Ishikawa (cell line): ENCODE results near the gene GRIA2.

Experiments used
- CEBPB ChIP-seq: IDR thresholded peaks from 2 replicates; pipeline ENCODE4 v1.6.1; 2012
- CREB1 ChIP-seq: IDR thresholded peaks from 2 replicates; pipeline ENCODE4 v1.6.1; 2012; ENCODE audit warnings: low read depth
- EGR1 ChIP-seq: IDR thresholded peaks from 2 replicates; pipeline ENCODE4 v1.6.1; 2012
- EP300 ChIP-seq: IDR thresholded peaks from 2 replicates; pipeline ENCODE4 v1.6.1; 2012; ENCODE audit warnings: borderline replicate concordance
- FOXM1 ChIP-seq: IDR thresholded peaks from 2 replicates; pipeline ENCODE4 v1.6.1; 2012; ENCODE audit warnings: low read depth, borderline replicate concordance
- MAX ChIP-seq: IDR thresholded peaks from 2 replicates; pipeline ENCODE4 v1.6.1; 2012
- NFIC ChIP-seq: IDR thresholded peaks from 2 replicates; pipeline ENCODE4 v1.6.1; 2012
- RAD21 ChIP-seq: IDR thresholded peaks from 2 replicates; pipeline ENCODE4 v1.6.1; 2012; ENCODE audit warnings: low read depth
- TAF1 ChIP-seq: IDR thresholded peaks from 2 replicates; pipeline ENCODE4 v1.6.1; 2012; ENCODE audit warnings: low read depth, mild to moderate bottlenecking
- TCF12 ChIP-seq: IDR thresholded peaks from 2 replicates; pipeline ENCODE4 v1.6.1; 2012; ENCODE audit warnings: low read depth
- TEAD4 ChIP-seq: IDR thresholded peaks from 2 replicates; pipeline ENCODE4 v1.6.1; 2012
- USF1 ChIP-seq: IDR thresholded peaks from 2 replicates; pipeline ENCODE4 v1.6.1; 2012
- YY1 ChIP-seq: IDR thresholded peaks from 2 replicates; pipeline ENCODE4 v1.6.1; 2012; ENCODE audit warnings: low read depth
- ZBTB7A ChIP-seq: IDR thresholded peaks from 2 replicates; pipeline ENCODE4 v1.6.1; 2012; ENCODE audit warnings: low read depth
- TF ChIP-seq, protein P1 (sequence below): IDR thresholded peaks from 2 replicates; pipeline ENCODE4 v1.6.1; 2012; ENCODE audit warnings: low read depth, mild to moderate bottlenecking

GRIA2 gene

GRCh38 chr4:157293673-157294072 lies 73.1 kb downstream of the GRIA2 start:
- TF ChIP-seq MAX, result no peak
- TF ChIP-seq YY1, result no peak
- TF ChIP-seq USF1, result no peak
- no peak for TF ChIP-seq ZBTB7A
- TF ChIP-seq, protein P1, sequence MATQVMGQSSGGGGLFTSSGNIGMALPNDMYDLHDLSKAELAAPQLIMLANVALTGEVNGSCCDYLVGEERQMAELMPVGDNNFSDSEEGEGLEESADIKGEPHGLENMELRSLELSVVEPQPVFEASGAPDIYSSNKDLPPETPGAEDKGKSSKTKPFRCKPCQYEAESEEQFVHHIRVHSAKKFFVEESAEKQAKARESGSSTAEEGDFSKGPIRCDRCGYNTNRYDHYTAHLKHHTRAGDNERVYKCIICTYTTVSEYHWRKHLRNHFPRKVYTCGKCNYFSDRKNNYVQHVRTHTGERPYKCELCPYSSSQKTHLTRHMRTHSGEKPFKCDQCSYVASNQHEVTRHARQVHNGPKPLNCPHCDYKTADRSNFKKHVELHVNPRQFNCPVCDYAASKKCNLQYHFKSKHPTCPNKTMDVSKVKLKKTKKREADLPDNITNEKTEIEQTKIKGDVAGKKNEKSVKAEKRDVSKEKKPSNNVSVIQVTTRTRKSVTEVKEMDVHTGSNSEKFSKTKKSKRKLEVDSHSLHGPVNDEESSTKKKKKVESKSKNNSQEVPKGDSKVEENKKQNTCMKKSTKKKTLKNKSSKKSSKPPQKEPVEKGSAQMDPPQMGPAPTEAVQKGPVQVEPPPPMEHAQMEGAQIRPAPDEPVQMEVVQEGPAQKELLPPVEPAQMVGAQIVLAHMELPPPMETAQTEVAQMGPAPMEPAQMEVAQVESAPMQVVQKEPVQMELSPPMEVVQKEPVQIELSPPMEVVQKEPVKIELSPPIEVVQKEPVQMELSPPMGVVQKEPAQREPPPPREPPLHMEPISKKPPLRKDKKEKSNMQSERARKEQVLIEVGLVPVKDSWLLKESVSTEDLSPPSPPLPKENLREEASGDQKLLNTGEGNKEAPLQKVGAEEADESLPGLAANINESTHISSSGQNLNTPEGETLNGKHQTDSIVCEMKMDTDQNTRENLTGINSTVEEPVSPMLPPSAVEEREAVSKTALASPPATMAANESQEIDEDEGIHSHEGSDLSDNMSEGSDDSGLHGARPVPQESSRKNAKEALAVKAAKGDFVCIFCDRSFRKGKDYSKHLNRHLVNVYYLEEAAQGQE, result no peak
- TF ChIP-seq CREB1, result no peak
- TF ChIP-seq NFIC, result no peak
- no peak for TF ChIP-seq EP300
- no peak for TF ChIP-seq TCF12
- TF ChIP-seq FOXM1, result no peak
- TF ChIP-seq EGR1, result no peak
- TF ChIP-seq TAF1, result no peak
- TF ChIP-seq RAD21, result no peak
- no peak for TF ChIP-seq CEBPB

- TF ChIP-seq YY1, result no peak
- no peak for TF ChIP-seq CREB1
- no peak for TF ChIP-seq TCF12
- TF ChIP-seq EGR1, result no peak
- TF ChIP-seq FOXM1, result no peak
- TF ChIP-seq MAX, result no peak
- no peak for TF ChIP-seq TAF1
- TF ChIP-seq USF1, result no peak
- TF ChIP-seq TEAD4, result no peak
- TF ChIP-seq, protein P1, result no peak
These were observed 74.0 kb downstream of the GRIA2 start for GRCh38 chr4:157294575-157294974.

- TF ChIP-seq NFIC, result no peak
- no peak for TF ChIP-seq USF1
- TF ChIP-seq TAF1, result no peak
- no peak for TF ChIP-seq EP300
- TF ChIP-seq, protein P1, result no peak
- no peak for TF ChIP-seq FOXM1
- TF ChIP-seq EGR1, result no peak
- no peak for TF ChIP-seq CREB1
- no peak for TF ChIP-seq MAX
- TF ChIP-seq YY1, result no peak
- no peak for TF ChIP-seq TEAD4
- TF ChIP-seq ZBTB7A, result no peak
- no peak for TF ChIP-seq TCF12
- no peak for TF ChIP-seq RAD21
- no peak for TF ChIP-seq CEBPB
These were observed 80.2 kb downstream of the GRIA2 start for GRCh38 chr4:157300701-157301100.

- TF ChIP-seq EGR1, result no peak
These were observed 83.0 kb downstream of the GRIA2 start for GRCh38 chr4:157303471-157303960.
